ENCODE data around the gene HJURP.

Gene HJURP

GRCh38 chr2:233848276-233848675, 6.1 kb downstream of the HJURP start:
- in situ Hi-C loops (cut with MboI; ENCODE audit: low sequenced_read_pairs): no loop called here

- in situ Hi-C loops (cut with MboI; ENCODE audit: low sequenced_read_pairs): no loop called here
These were observed 7.0 kb downstream of the HJURP start for GRCh38 chr2:233847248-233847898.

- in situ Hi-C loops (cut with MboI; ENCODE audit: low sequenced_read_pairs): no loop called here
These were observed 7.7 kb downstream of the HJURP start for GRCh38 chr2:233846387-233847247.

- in situ Hi-C loops (cut with MboI; ENCODE audit: low sequenced_read_pairs): no loop called here
These were observed 8.9 kb downstream of the HJURP start for GRCh38 chr2:233845301-233846060.

- in situ Hi-C loops (cut with MboI; ENCODE audit: low sequenced_read_pairs): no loop called here
These were observed 9.5 kb downstream of the HJURP start for GRCh38 chr2:233844836-233845235.

- in situ Hi-C loops (cut with MboI; ENCODE audit: low sequenced_read_pairs): no loop called here
These were observed 10.1 kb downstream of the HJURP start for GRCh38 chr2:233844064-233844807.

- in situ Hi-C loops (cut with MboI; ENCODE audit: low sequenced_read_pairs): no loop called here
These were observed 13.2 kb downstream of the HJURP start for GRCh38 chr2:233841183-233841582.

- in situ Hi-C loops (cut with MboI; ENCODE audit: low sequenced_read_pairs): no loop called here
These were observed 13.8 kb downstream of the HJURP start for GRCh38 chr2:233840520-233840919.

GRCh38 chr2:233839447-233839820, 14.9 kb downstream of the HJURP start:
- in situ Hi-C loops (cut with MboI; ENCODE audit: low sequenced_read_pairs): no loop called here

- in situ Hi-C loops (cut with MboI; ENCODE audit: low sequenced_read_pairs): no loop called here
These were observed 15.4 kb downstream of the HJURP start for GRCh38 chr2:233838726-233839446.

- in situ Hi-C loops (cut with MboI; ENCODE audit: low sequenced_read_pairs): no loop called here
These were observed 16.1 kb downstream of the HJURP start for GRCh38 chr2:233838251-233838650.

- in situ Hi-C loops (cut with MboI; ENCODE audit: low sequenced_read_pairs): no loop called here
These were observed 16.6 kb downstream of the HJURP start for GRCh38 chr2:233837694-233838229.

- in situ Hi-C loops (cut with MboI; ENCODE audit: low sequenced_read_pairs): no loop called here
These were observed 18.0 kb downstream of the HJURP start for GRCh38 chr2:233836359-233836758.

- in situ Hi-C loops (cut with MboI; ENCODE audit: low sequenced_read_pairs): no loop called here
These were observed 18.8 kb downstream of the HJURP start for GRCh38 chr2:233835230-233836186.

- in situ Hi-C loops (cut with MboI; ENCODE audit: low sequenced_read_pairs): no loop called here
These were observed 21.0 kb downstream of the HJURP start for GRCh38 chr2:233833345-233833744.

GRCh38 chr2:233832869-233833311, 21.4 kb downstream of the HJURP start:
- in situ Hi-C loops (cut with MboI; ENCODE audit: low sequenced_read_pairs): no loop called here

- in situ Hi-C loops (cut with MboI; ENCODE audit: low sequenced_read_pairs): no loop called here
These were observed 21.9 kb downstream of the HJURP start for GRCh38 chr2:233832414-233832813.

- in situ Hi-C loops (cut with MboI; ENCODE audit: low sequenced_read_pairs): no loop called here
These were observed 22.5 kb downstream of the HJURP start for GRCh38 chr2:233831861-233832260.
